ENCODE measurements around the gene ATP5F1D. TPM values are rescaled to one million over a fixed set of nuclear protein-coding genes. Genes with fewer than 3 reads are reported as not detected.

ATP5F1D gene
- total RNA-seq, 1 donor from 2014 or later: 167 TPM

GRCh38 chr19:1268226-1269064 is 26.9 kb downstream of the ATP5F1D start:
- H3K4me3 Mint-ChIP-seq (ENCODE audit: unreplicated experiment): peak overlapping the region; percentile 66

GRCh38 chr19:1269065-1269477 is 27.5 kb downstream of the ATP5F1D start, which contains the start of gene CIRBP:
TSS of gene CIRBP (plus strand) at chr19:1269332. CDS start at chr19:1270934, 1,602 bp downstream.
- peak within 1 kb of the TSS; percentile 83 for H3K27ac Mint-ChIP-seq (ENCODE audit: unreplicated experiment)
- no peak for TF ChIP-seq CTCF (IDR thresholded peaks at IDR 0.05)
- peaks cover 29% of the 10 kb centered on the region for H3K36me3 Mint-ChIP-seq (ENCODE audit: unreplicated experiment)
- H3K4me1 Mint-ChIP-seq (ENCODE audit: unreplicated experiment): peaks cover 78% of the 10 kb centered on the region
- H3K4me3 Mint-ChIP-seq (ENCODE audit: unreplicated experiment): peak within 1 kb of the TSS; percentile 82
- DNase-seq (ENCODE audit: extremely low spot score, unreplicated experiment): peak; percentile 100
- H3K9me3 Mint-ChIP-seq (ENCODE audit: unreplicated experiment): no peaks in the 10 kb centered on the region
- H3K27me3 Mint-ChIP-seq (ENCODE audit: unreplicated experiment): no peaks in the 10 kb centered on the region

More at GRCh38 chr19:1268226-1269064, 26.9 kb downstream of the ATP5F1D start:
- no peaks in the 10 kb centered on the region for H3K9me3 Mint-ChIP-seq (ENCODE audit: unreplicated experiment)
- TF ChIP-seq CTCF (IDR thresholded peaks at IDR 0.05): no peak
- H3K27me3 Mint-ChIP-seq (ENCODE audit: unreplicated experiment): no peaks in the 10 kb centered on the region
- H3K4me1 Mint-ChIP-seq (ENCODE audit: unreplicated experiment): peaks cover 78% of the 10 kb centered on the region
- no peak for DNase-seq (ENCODE audit: extremely low spot score, unreplicated experiment)
- peak overlapping the region; percentile 83 for H3K27ac Mint-ChIP-seq (ENCODE audit: unreplicated experiment)
- H3K36me3 Mint-ChIP-seq (ENCODE audit: unreplicated experiment): peaks cover 23% of the 10 kb centered on the region

- peaks cover 75% of the 10 kb centered on the region for H3K4me1 Mint-ChIP-seq (ENCODE audit: unreplicated experiment)
- no peak for TF ChIP-seq CTCF (IDR thresholded peaks at IDR 0.05)
Measured at GRCh38 chr19:1269478-1270212, 28.1 kb downstream of the ATP5F1D start.

GRCh38 chr19:1270213-1270853 is 28.8 kb downstream of the ATP5F1D start:
- peak overlapping the region; percentile 82 for H3K4me3 Mint-ChIP-seq (ENCODE audit: unreplicated experiment)
- H3K27me3 Mint-ChIP-seq (ENCODE audit: unreplicated experiment): no peaks in the 10 kb centered on the region
- peaks cover 70% of the 10 kb centered on the region for H3K4me1 Mint-ChIP-seq (ENCODE audit: unreplicated experiment)
- no peaks in the 10 kb centered on the region for H3K9me3 Mint-ChIP-seq (ENCODE audit: unreplicated experiment)
- H3K27ac Mint-ChIP-seq (ENCODE audit: unreplicated experiment): peak overlapping the region; percentile 81
- peaks cover 32% of the 10 kb centered on the region for H3K36me3 Mint-ChIP-seq (ENCODE audit: unreplicated experiment)
- no peak for DNase-seq (ENCODE audit: extremely low spot score, unreplicated experiment)
- TF ChIP-seq CTCF (IDR thresholded peaks at IDR 0.05): no peak

More at GRCh38 chr19:1269478-1270212, 28.1 kb downstream of the ATP5F1D start:
- H3K4me3 Mint-ChIP-seq (ENCODE audit: unreplicated experiment): peak overlapping the region; percentile 82
- peak overlapping the region; percentile 81 for H3K27ac Mint-ChIP-seq (ENCODE audit: unreplicated experiment)
- H3K36me3 Mint-ChIP-seq (ENCODE audit: unreplicated experiment): peaks cover 32% of the 10 kb centered on the region
- no peaks in the 10 kb centered on the region for H3K9me3 Mint-ChIP-seq (ENCODE audit: unreplicated experiment)
- H3K27me3 Mint-ChIP-seq (ENCODE audit: unreplicated experiment): no peaks in the 10 kb centered on the region
- peak; percentile 96 for DNase-seq (ENCODE audit: extremely low spot score, unreplicated experiment)
